GM12872 (cell line): ENCODE results near the gene PPP4R1.

ENCODE experiments used
- CTCF ChIP-seq: IDR thresholded peaks from 3 replicates; pipeline ENCODE4 v1.5.1; 2011; ENCODE audit warnings: low read depth, mild to moderate bottlenecking, low read length, moderate library complexity; ENCODE audit not compliant: insufficient read depth

PPP4R1 gene

GRCh38 chr18:9569178-9569577 lies 45.2 kb downstream of the PPP4R1 start:
- TF ChIP-seq CTCF = no peak

- no peak for TF ChIP-seq CTCF
Observed at GRCh38 chr18:9568186-9568585, 46.2 kb downstream of the PPP4R1 start.

GRCh38 chr18:9565407-9565806 lies 49.0 kb downstream of the PPP4R1 start:
- TF ChIP-seq CTCF = no peak

- no peak for TF ChIP-seq CTCF
Observed at GRCh38 chr18:9563331-9563730, 51.0 kb downstream of the PPP4R1 start.

- no peak for TF ChIP-seq CTCF
Observed at GRCh38 chr18:9562584-9562983, 51.8 kb downstream of the PPP4R1 start.

- no peak for TF ChIP-seq CTCF
Observed at GRCh38 chr18:9561759-9562158, 52.6 kb downstream of the PPP4R1 start.

GRCh38 chr18:9559253-9559652 lies 55.1 kb downstream of the PPP4R1 start:
- TF ChIP-seq CTCF = no peak

- TF ChIP-seq CTCF = no peak
Observed at GRCh38 chr18:9558387-9559064, 55.8 kb downstream of the PPP4R1 start.
